BLaER1 treated with 17β-estradiol and CSF1 and Interleukin-3, amounts not matched to agents 10 nM and 100 nM (cell line): ENCODE measurements around the gene PCSK7.
A peak's percentile ranks its signal among the peaks of the same experiment; 100 is the strongest.

Source experiments
- H3K27ac ChIP-seq, 11 experiments: shearing (Covaris generic); formaldehyde crosslinking; 2 replicates each; pipeline ENCODE4 v1.8.1; 2022
- H3K27me3 ChIP-seq, 11 experiments: shearing (Covaris generic); formaldehyde crosslinking; 2 replicates each; pipeline ENCODE4 v1.8.1; 2022
- H3K36me3 ChIP-seq, 11 experiments: shearing (Covaris generic); formaldehyde crosslinking; 2 replicates each; pipeline ENCODE4 v1.8.1; 2022
- H3K4me1 ChIP-seq, 10 experiments: shearing (Covaris generic); formaldehyde crosslinking; 2 replicates each; pipeline ENCODE4 v1.8.1; 2022
- H3K4me2 ChIP-seq, 11 experiments: shearing (Covaris generic); formaldehyde crosslinking; 2 replicates each; pipeline ENCODE4 v1.8.1; 2022
- H3K4me3 ChIP-seq, 10 experiments: shearing (Covaris generic); formaldehyde crosslinking; 2 replicates each; pipeline ENCODE4 v1.8.1; 2022
- H3K9ac ChIP-seq, 11 experiments: shearing (Covaris generic); formaldehyde crosslinking; 2 replicates each; pipeline ENCODE4 v1.8.1; 2022
- H3K9me3 ChIP-seq, 11 experiments: shearing (Covaris generic); formaldehyde crosslinking; replicated peaks in 1 of 11; 2 replicates each; pipeline ENCODE4 v1.8.1; 2022
- H4K20me1 ChIP-seq, 11 experiments: shearing (Covaris generic); formaldehyde crosslinking; 2 replicates each; pipeline ENCODE4 v1.8.1; 2022
- Cebpa-rat ChIP-seq, 11 experiments: shearing (Covaris generic); IDR thresholded peaks; 2 replicates each; pipeline ENCODE4 v1.8.1; 2022

The PCSK7 gene

DNA sequence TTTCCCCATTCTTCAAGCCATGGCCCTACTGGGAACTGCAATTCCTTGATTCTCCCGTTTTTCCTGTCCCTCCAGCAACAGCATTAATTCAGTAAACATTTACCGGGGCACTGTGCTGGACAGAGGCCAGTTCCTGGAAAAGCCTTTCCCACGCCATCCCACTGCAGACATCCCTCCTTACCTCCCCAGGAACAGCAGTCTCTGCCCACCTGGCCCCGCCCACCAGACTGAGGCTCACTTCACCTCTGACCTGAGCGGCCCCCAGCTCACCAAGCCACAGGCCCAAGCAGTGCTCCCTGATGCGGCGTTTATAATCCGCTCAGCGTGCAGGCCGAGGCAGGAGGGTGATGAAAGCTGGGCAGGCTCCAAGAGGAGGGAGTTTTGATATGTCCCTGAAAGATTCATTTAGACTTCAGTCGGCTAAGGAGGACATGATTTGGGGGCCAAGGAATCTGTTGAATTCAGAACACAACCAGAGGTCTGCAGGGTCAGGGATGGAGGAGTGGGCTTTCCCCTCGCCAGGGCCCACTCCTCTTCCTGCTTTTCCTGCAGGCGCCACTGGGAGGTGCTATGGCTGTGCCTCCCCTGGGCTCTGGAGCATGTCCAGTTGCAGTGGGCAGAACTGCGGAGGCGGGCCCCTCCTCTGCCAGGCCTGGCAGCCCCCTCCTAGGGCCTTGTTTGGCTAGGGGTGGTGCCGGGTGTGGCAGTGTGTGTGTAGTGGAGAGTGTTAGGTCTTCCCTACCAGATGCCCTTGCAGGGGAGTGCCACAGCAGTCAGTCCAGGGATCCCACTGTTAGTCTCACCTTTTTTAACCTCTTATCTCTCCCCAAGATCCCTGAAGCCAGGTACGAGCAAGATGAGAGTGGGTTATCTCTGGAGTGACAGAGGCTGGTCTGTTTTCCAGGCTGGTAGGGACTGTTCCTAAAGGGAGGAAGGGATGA lies 34.1 kb downstream of the PCSK7 start:
- Histone ChIP-seq H3K4me2 (no peak overlapping the region), H3K27me3 (no peaks in the 10 kb centered on the region), H3K9ac (no peak overlapping the region), H4K20me1 (peaks cover 0 to 14% (median 0%) of the 10 kb centered on the region in 11 experiments; a peak in 2 of 22 replicates), H3K4me1 (peaks cover 24 to 47% (median 28%) of the 10 kb centered on the region in 10 experiments), H3K4me3 (no peak overlapping the region), H3K9me3 (no peaks in the 10 kb centered on the region), H3K36me3 (peaks cover 0 to 66% (median 51%) of the 10 kb centered on the region in 11 experiments; a peak in 19 of 22 replicates), H3K27ac (no peak overlapping the region)
- no peak for TF ChIP-seq Cebpa-rat (IDR thresholded peaks at IDR 0.05)

DNA sequence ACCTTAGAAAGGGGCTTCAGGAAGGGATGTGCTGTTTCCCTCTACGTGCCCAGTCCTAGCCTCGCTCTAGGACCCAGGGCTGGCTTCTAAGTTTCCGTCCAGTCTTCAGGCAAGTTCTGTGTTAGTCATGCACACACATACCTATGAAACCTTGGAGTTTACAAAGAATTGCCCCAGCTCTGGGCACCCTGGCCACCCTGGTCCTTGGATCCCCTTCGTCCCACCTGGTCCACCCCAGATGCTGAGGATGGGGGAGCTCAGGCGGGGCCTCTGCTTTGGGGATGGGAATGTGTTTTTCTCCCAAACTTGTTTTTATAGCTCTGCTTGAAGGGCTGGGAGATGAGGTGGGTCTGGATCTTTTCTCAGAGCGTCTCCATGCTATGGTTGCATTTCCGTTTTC lies 34.9 kb downstream of the PCSK7 start:
- Histone ChIP-seq H3K4me3 (no peak overlapping the region), H3K27me3 (no peaks in the 10 kb centered on the region), H3K9me3 (no peaks in the 10 kb centered on the region), H3K9ac (no peak overlapping the region), H3K27ac (peak overlapping the region in 1 of 11 experiments; percentile 44; a peak in 1 of 22 replicates), H3K36me3 (peaks cover 0 to 66% (median 59%) of the 10 kb centered on the region in 11 experiments; a peak in 19 of 22 replicates), H3K4me2 (no peak overlapping the region), H4K20me1 (peaks cover 0 to 12% (median 0%) of the 10 kb centered on the region in 11 experiments; a peak in 2 of 22 replicates), H3K4me1 (peaks cover 21 to 51% (median 27%) of the 10 kb centered on the region in 10 experiments)
- TF ChIP-seq Cebpa-rat (IDR thresholded peaks at IDR 0.05), result no peak

DNA sequence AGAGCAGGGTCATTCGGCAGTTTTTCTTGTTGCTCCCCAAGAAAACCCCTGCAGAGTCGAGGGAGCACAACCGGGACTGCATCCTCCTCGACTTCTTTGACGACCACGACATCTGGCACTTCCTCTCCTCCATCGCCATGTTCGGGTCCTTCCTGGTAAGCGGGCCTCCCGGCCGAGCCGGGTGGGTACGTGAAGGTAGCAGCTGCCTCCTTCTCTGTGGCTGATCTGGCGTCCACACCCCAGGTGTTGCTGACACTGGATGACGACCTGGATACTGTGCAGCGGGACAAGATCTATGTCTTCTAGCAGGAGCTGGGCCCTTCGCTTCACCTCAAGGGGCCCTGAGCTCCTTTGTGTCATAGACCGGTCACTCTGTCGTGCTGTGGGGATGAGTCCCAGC lies 36.1 kb downstream of the PCSK7 start:
- Histone ChIP-seq H3K4me1 (peaks cover 13 to 51% (median 30%) of the 10 kb centered on the region in 10 experiments), H3K4me3 (no peak overlapping the region), H3K36me3 (peaks cover 0 to 78% (median 69%) of the 10 kb centered on the region in 11 experiments; a peak in 19 of 22 replicates), H3K9ac (peak overlapping the region in 4 of 11 experiments; percentile 1 to 15 (median 7); a peak in 3 of 22 replicates), H3K27me3 (no peaks in the 10 kb centered on the region), H3K4me2 (peak overlapping the region in 10 of 11 experiments; percentile 16 to 60 (median 44); a peak in 16 of 22 replicates), H3K27ac (peak overlapping the region in 7 of 11 experiments; percentile 34 to 65 (median 44); a peak in 12 of 22 replicates), H3K9me3 (no peaks in the 10 kb centered on the region), H4K20me1 (peaks cover 0 to 12% (median 0%) of the 10 kb centered on the region in 11 experiments; a peak in 1 of 22 replicates)
- TF ChIP-seq Cebpa-rat (IDR thresholded peaks at IDR 0.05), result no peak

DNA sequence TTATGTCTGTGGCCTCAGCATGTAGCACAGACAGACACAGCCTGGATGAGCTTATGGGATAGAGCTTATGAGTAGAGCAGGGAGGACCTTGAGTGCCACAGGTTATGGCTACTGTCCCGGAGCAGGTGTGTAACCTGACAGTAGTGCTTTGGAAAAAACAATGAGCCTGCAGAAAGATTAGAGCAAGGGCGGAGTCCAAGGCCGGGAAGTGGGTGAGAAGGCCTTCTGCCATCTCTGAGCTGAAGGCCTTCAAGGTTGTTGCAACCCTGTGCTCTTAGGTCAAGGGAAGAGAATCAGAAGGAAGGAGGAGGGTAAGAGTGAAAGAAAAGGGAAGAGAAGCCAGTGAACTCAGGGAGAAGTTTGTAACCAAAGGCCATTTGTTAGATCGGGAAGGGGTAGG lies 36.6 kb downstream of the PCSK7 start:
- no peak for TF ChIP-seq Cebpa-rat (IDR thresholded peaks at IDR 0.05)
- Histone ChIP-seq H3K27ac (peak overlapping the region in 7 of 11 experiments; percentile 34 to 65 (median 44); a peak in 11 of 22 replicates), H4K20me1 (peaks cover 0 to 12% (median 0%) of the 10 kb centered on the region in 11 experiments; a peak in 1 of 22 replicates), H3K9ac (peak overlapping the region in 5 of 11 experiments; percentile 1 to 15 (median 7); a peak in 4 of 22 replicates), H3K4me1 (peaks cover 18 to 54% (median 35%) of the 10 kb centered on the region in 10 experiments), H3K27me3 (no peaks in the 10 kb centered on the region), H3K36me3 (peaks cover 0 to 83% (median 73%) of the 10 kb centered on the region in 11 experiments; a peak in 19 of 22 replicates), H3K9me3 (no peaks in the 10 kb centered on the region), H3K4me2 (peak overlapping the region; percentile 6 to 60 (median 40); a peak in 16 of 22 replicates), H3K4me3 (no peak overlapping the region)

DNA sequence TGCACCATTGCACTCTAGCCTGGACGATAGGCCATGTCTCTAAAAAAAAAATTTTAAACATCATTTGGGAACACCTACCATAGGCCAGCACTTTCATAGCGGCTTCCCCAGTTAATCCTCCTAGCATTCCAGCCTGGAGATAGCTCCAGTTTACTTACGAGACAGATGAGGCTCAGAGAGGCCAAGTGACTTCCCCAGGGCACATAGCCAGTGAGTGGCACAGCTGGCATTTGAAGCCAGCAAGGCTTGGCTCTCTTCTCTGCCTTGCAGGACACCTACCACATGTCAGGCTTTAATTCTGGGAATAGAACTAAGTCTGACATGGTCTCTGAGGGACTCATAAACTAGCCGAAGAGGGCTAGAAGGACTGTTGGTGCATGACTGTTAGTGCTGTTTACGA lies 37.6 kb downstream of the PCSK7 start:
- Histone ChIP-seq H3K4me2 (no peak overlapping the region; a peak in 1 of 22 replicates), H4K20me1 (peaks cover 0 to 9% (median 0%) of the 10 kb centered on the region in 11 experiments; a peak in 1 of 22 replicates), H3K36me3 (peaks cover 0 to 93% (median 74%) of the 10 kb centered on the region in 11 experiments; a peak in 19 of 22 replicates), H3K27me3 (no peaks in the 10 kb centered on the region), H3K9me3 (peaks cover 0 to 2% (median 0%) of the 10 kb centered on the region in 11 experiments; a peak in 1 of 22 replicates), H3K9ac (no peak overlapping the region), H3K4me1 (peaks cover 28 to 64% (median 45%) of the 10 kb centered on the region in 10 experiments), H3K4me3 (no peak overlapping the region), H3K27ac (no peak overlapping the region; a peak in 1 of 22 replicates)
- TF ChIP-seq Cebpa-rat (IDR thresholded peaks at IDR 0.05), result no peak

DNA sequence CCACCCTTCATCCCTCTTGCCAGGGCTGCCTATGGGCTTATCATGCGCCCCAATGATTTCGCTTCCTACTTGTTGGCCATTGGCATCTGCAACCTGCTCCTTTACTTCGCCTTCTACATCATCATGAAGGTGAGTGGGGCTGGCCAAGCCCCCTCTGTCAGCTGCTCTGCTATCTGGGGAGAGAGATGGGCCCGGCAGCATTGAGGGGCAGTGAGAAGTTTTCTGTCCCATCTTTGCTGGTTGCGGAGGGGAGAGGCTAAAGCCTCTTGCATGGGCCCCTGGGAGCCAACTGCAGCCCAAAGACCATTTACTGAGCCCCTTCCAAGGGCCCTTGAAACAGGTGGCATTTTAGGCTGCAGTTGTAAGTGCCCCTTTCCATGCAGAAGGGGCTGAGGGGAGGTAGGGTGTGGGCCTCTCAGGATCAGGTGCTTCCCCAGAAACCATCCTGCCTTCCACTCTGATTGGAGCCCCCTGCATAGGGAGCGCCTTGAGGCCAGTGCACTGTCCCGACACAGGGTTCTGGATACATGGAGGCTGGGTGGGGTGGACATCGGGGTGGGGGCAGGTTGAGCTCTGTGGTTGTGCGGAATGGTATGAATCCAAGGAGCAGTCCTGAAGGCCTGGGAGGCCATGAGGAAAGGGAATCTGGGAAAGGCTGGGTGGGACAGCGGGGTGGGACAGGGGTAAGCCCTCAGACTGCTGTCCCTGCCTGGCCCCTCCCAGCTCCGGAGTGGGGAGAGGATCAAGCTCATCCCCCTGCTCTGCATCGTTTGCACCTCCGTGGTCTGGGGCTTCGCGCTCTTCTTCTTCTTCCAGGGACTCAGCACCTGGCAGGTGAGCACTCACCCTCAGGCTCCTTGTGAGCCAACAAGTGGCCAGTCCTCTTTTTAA lies 38.5 kb downstream of the PCSK7 start:
- no peak for TF ChIP-seq Cebpa-rat (IDR thresholded peaks at IDR 0.05)
- Histone ChIP-seq H3K36me3 (peaks cover 0 to 95% (median 78%) of the 10 kb centered on the region in 11 experiments; a peak in 19 of 22 replicates), H3K27ac (peak overlapping the region in 8 of 11 experiments; percentile 12 to 96 (median 92); a peak in 12 of 22 replicates), H3K9ac (no peak overlapping the region), H3K27me3 (no peaks in the 10 kb centered on the region), H3K4me3 (no peak overlapping the region), H3K4me1 (peaks cover 37 to 73% (median 54%) of the 10 kb centered on the region in 10 experiments), H4K20me1 (peaks cover 0 to 5% (median 0%) of the 10 kb centered on the region in 11 experiments; a peak in 1 of 22 replicates), H3K9me3 (peaks cover 0 to 5% (median 0%) of the 10 kb centered on the region in 11 experiments; a peak in 1 of 22 replicates), H3K4me2 (peak overlapping the region in 8 of 11 experiments; percentile 2 to 89 (median 31); a peak in 11 of 22 replicates)

DNA sequence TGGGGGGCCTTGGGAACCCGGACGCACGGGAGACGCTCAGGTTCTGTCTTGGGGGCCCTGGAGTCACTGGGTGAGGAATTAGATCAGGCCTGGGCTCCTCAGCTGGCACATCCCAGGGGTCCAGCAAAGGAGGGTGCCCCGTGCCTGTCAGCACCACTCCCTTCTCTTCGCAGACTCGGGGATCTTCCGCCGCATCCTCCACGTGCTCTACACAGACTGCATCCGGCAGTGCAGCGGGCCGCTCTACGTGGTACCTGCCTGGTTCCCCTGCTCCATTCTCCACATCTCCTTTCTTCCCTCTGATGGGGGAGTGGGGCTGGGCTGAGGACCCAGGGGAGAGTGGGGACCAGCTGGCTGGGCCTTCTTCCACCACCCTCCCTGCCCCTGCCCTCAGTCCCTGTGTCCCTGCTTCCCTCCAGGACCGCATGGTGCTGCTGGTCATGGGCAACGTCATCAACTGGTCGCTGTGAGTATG lies 39.4 kb downstream of the PCSK7 start:
- Histone ChIP-seq H3K27me3 (no peaks in the 10 kb centered on the region), H3K9me3 (peaks cover 0 to 5% (median 0%) of the 10 kb centered on the region in 11 experiments; a peak in 1 of 22 replicates), H3K4me1 (peaks cover 46 to 82% (median 63%) of the 10 kb centered on the region in 10 experiments), H3K36me3 (peaks cover 0 to 89% (median 71%) of the 10 kb centered on the region in 11 experiments; a peak in 19 of 22 replicates), H3K27ac (peak overlapping the region in 9 of 11 experiments; percentile 12 to 96 (median 92); a peak in 16 of 22 replicates), H3K4me2 (peak overlapping the region in 8 of 11 experiments; percentile 2 to 89 (median 31); a peak in 12 of 22 replicates), H4K20me1 (no peaks in the 10 kb centered on the region), H3K4me3 (no peak overlapping the region), H3K9ac (peak overlapping the region in 1 of 11 experiments; percentile 17; a peak in 1 of 22 replicates)
- TF ChIP-seq Cebpa-rat (IDR thresholded peaks at IDR 0.05), result no peak
